Activated T-helper 2 cell treated with anti-CD3 and anti-CD28 coated beads, Interferon-gamma antibody, Interleukin-2, Interleukin-4, amounts not matched to agents 10 μg/mL and 5 μg/mL and 100 μg/mL, durations not matched to agents 14 hours and 24 hours and 36 hours (primary cell): Measurements from ENCODE around the gene PACSIN2. TPM values are rescaled to one million over a fixed set of nuclear protein-coding genes. Genes with fewer than 3 reads are reported as not detected.
"Not testable (repeated sequence)": the region's sequence is repeated elsewhere in the genome, so short reads cannot be mapped to it uniquely, and the experiment has no call there.

Experiments used
- DNase-seq: peaks from one replicate; pipeline ENCODE4 v3.0.0; 2021; ENCODE audit warnings: low spot score
- H3K27ac Mint-ChIP-seq: one replicate; pipeline ENCODE4 v1.8.0; 2021; ENCODE audit warnings: mixed read lengths
- H3K27me3 Mint-ChIP-seq: one replicate; pipeline ENCODE4 v1.8.0; 2021; ENCODE audit warnings: low read depth, mixed read lengths
- H3K36me3 Mint-ChIP-seq: one replicate; pipeline ENCODE4 v1.8.0; 2021; ENCODE audit warnings: low read depth, mixed read lengths
- H3K4me1 Mint-ChIP-seq: one replicate; pipeline ENCODE4 v1.8.0; 2021; ENCODE audit warnings: low read depth, mixed read lengths
- H3K4me3 Mint-ChIP-seq: one replicate; pipeline ENCODE4 v1.8.0; 2021; ENCODE audit warnings: low read depth, mild to moderate bottlenecking, moderate library complexity, mixed read lengths
- H3K9me3 Mint-ChIP-seq: one replicate; pipeline ENCODE4 v1.8.0; 2021; ENCODE audit warnings: mixed read lengths
- intact Hi-C: fragments of 100-400 bp; cut with micrococcal nuclease; formaldehyde crosslinking; loops from one replicate; pipeline ENCODE4 v1.15.1; 2023
- total RNA-seq: library from RNA; stranded (reverse); gene quantifications from 2 replicates; pipeline ENCODE4 v1.2.3, GENCODE V29; 2022

PACSIN2 gene
- total RNA-seq, 1 donor from 2014 or later, result 30.8 TPM

DNA sequence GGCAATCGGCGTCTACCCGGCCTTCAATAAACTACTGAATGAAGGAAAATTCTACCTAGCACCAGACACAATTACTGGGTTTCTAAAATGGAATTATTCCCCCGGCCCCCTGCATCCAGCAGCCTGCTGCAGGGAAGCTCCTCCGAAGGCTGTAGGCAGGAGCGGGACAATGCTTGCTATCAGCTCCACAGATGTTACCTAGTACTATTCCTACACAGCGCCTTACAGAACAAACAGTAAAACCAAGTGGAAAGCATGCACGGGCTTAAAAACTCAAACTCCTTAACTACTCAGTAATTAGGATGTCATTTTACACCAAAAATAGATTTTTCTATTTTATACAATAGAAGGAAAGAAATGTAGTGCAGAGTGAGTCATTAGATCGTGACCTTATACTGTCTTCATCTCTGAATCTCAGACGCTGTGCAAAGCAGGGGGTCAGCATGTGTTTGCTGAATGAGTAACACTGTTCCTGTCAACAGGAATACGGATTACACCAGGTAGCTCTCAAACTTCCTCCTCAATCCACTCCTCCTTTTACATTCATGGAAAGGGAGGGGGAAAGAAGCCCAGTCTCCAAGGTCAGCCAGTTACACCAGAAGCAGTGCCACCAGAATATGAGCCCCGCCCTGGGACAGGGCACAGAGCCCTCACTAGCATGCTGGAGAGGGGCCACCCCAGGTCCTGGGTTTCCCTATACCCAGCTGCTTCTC lies 74.9 kb downstream of the PACSIN2 start:
- DNase-seq, result no peak
- intact Hi-C loops, result loop anchor here (10.0 kb wide), 1 partner anchor 75 kb away; no protein-coding TSS in a partner anchor
- Mint-ChIP-seq H3K4me1 (peaks cover 20% of the 10 kb centered on the region), H3K36me3 (no peaks in the 10 kb centered on the region), H3K27ac (no peak overlapping the region), H3K9me3 (no peaks in the 10 kb centered on the region), H3K4me3 (no peak overlapping the region), H3K27me3 (no peaks in the 10 kb centered on the region)

DNA sequence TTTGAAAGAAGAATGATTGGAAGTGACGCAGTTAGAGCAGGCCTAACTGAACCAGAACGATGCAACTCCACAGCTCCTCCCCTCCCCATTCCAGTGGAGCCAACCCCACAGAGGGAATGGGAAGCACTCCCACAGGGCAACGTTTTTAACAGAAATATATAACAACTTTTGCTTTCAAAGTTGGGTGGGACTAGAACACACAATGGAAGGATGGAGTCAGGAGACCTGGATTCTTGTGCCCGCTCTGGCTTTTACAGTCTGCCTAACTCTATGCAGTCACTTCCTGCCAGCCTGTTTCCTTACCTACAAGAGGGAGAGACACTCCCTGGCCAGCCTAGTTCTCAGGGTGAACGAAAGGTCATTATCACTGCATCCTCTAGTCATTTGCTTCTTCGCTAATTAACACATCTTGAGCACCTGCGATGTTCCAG lies 75.5 kb downstream of the PACSIN2 start:
- Mint-ChIP-seq H3K27me3 (no peaks in the 10 kb centered on the region), H3K9me3 (no peaks in the 10 kb centered on the region), H3K36me3 (no peaks in the 10 kb centered on the region), H3K4me1 (peaks cover 23% of the 10 kb centered on the region), H3K27ac (no peak overlapping the region), H3K4me3 (no peak overlapping the region)
- DNase-seq, result no peak
- intact Hi-C loops, result loop anchor here (10.0 kb wide), 1 partner anchor 75 kb away; no protein-coding TSS in a partner anchor

DNA sequence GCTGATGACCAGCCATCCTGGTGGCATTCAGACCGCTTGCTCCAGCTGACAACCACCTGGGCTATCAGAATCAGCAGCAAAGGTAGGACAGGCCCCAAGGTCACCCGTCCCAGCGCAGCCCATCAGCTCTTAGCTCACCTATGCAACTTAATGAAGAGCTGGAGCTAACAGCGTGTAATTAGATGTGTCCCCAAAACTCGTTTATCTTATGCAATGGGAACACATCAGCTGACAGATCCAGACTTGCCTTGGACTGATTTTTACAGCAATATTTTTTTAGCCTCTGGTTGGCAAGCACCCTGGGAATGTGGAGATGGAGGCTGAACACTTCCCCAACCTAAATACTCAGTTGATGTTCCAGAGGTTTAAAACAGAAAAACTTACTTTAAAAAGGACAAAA lies 76.0 kb downstream of the PACSIN2 start:
- DNase-seq, result no peak
- Mint-ChIP-seq H3K9me3 (no peaks in the 10 kb centered on the region), H3K36me3 (no peaks in the 10 kb centered on the region), H3K4me1 (peaks cover 26% of the 10 kb centered on the region), H3K27ac (no peak overlapping the region), H3K4me3 (no peak overlapping the region), H3K27me3 (no peaks in the 10 kb centered on the region)
- intact Hi-C loops, result loop anchor here (10.0 kb wide), 1 partner anchor 74 kb away; no protein-coding TSS in a partner anchor

DNA sequence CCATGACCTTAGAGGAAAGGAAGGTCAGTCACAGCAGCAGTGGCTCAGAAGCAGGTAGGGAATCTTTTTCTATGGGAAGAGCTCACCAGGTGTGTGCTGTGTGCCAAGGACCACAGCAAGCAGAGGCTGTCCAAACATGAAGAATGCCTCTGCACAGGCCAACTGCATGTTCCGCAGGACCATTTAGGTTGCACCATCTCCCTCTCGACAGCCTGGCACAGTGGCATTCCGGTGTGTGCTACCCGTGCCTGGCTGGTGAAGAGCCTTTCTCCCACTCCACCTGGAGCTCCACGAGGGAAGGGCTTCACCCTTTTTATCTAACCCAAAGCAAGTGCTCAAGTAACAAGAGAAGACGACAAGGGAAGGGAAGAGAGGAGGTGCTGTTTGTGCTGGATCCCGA lies 76.5 kb downstream of the PACSIN2 start:
- Mint-ChIP-seq H3K4me1 (peaks cover 31% of the 10 kb centered on the region), H3K4me3 (no peak overlapping the region), H3K36me3 (no peaks in the 10 kb centered on the region), H3K9me3 (no peaks in the 10 kb centered on the region), H3K27ac (no peak overlapping the region), H3K27me3 (no peaks in the 10 kb centered on the region)
- intact Hi-C loops, result loop anchor here (10.0 kb wide), 1 partner anchor 74 kb away; no protein-coding TSS in a partner anchor
- DNase-seq, result no peak

DNA sequence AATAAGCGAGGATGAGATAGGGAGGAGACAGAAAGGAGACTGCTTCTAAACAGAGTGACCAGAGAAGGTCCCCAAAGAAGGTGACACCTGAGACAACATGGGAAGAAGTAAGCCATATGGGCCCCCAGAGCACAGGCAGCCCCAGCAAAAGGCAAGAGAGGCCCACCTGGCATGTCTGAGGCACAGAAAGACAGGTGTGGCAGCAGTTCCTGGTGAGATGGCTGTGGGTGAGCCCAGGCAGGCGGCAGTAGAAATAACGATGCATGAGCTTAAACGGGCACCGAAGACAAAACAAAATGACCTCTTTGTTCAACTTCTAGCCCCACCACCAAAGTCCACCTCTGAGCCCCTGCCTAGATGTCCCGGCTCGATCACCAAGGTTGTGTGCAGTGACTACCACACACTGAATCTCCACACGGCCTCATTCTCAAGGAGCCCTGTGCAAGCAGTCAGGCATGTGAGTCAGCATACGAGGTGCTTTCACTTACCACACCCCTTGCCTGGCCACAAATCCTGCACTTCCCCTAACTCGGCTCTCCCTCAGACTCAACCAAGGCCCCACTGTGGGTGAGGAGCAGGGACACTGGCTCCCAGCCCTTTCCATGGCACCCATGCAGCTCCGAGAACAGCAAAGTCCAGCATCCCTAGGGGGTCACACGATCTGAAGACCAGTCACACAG lies 77.6 kb downstream of the PACSIN2 start:
- Mint-ChIP-seq H3K4me1 (peaks cover 37% of the 10 kb centered on the region), H3K36me3 (no peaks in the 10 kb centered on the region), H3K9me3 (no peaks in the 10 kb centered on the region), H3K27me3 (no peaks in the 10 kb centered on the region), H3K27ac (no peak overlapping the region), H3K4me3 (no peak overlapping the region)
- intact Hi-C loops, result loop anchor here (2.0 to 10.0 kb wide), 2 partner anchors 27 to 73 kb away; no protein-coding TSS in a partner anchor
- DNase-seq, result peak; percentile 21

- not testable (repeated sequence) for H3K4me3 Mint-ChIP-seq, H3K27ac Mint-ChIP-seq, DNase-seq, H3K36me3 Mint-ChIP-seq, H3K27me3 Mint-ChIP-seq, H3K9me3 Mint-ChIP-seq
- intact Hi-C loops, result loop anchor here (2.0 to 10.0 kb wide), 2 partner anchors 28 to 72 kb away; no protein-coding TSS in a partner anchor
- H3K4me1 Mint-ChIP-seq, result peaks cover 44% of the 10 kb centered on the region
These were observed 78.3 kb downstream of the PACSIN2 start for GRCh38 chr22:42936680-42937079.

GRCh38 chr22:42934338-42934737 lies 80.6 kb downstream of the PACSIN2 start:
- intact Hi-C loops, result loop anchor here (5.0 to 10.0 kb wide), 2 partner anchors 68 to 70 kb away; no protein-coding TSS in a partner anchor
- Mint-ChIP-seq H3K27ac (peak overlapping the region; percentile 83), H3K27me3 (no peaks in the 10 kb centered on the region), H3K4me3 (no peak overlapping the region), H3K4me1 (peaks cover 48% of the 10 kb centered on the region), H3K9me3 (no peaks in the 10 kb centered on the region), H3K36me3 (no peaks in the 10 kb centered on the region)
- DNase-seq, result no peak

- no peaks in the 10 kb centered on the region for H3K36me3 Mint-ChIP-seq
- H3K27me3 Mint-ChIP-seq, result no peaks in the 10 kb centered on the region
- peaks cover 50% of the 10 kb centered on the region for H3K4me1 Mint-ChIP-seq
- intact Hi-C loops, result loop anchor here (1.0 to 10.0 kb wide), 3 partner anchors 69 to 82 kb away; partner anchors contain the start of gene PACSIN2
- no peak for DNase-seq
- H3K27ac Mint-ChIP-seq, result peak overlapping the region; percentile 83
- H3K4me3 Mint-ChIP-seq, result peak overlapping the region; percentile 37
- no peaks in the 10 kb centered on the region for H3K9me3 Mint-ChIP-seq
These were observed 81.4 kb downstream of the PACSIN2 start for GRCh38 chr22:42933485-42934091.

- Mint-ChIP-seq H3K27ac (peak overlapping the region; percentile 83), H3K27me3 (no peaks in the 10 kb centered on the region), H3K36me3 (no peaks in the 10 kb centered on the region), H3K4me3 (peak overlapping the region; percentile 37), H3K4me1 (peaks cover 50% of the 10 kb centered on the region), H3K9me3 (no peaks in the 10 kb centered on the region)
- no peak for DNase-seq
- intact Hi-C loops, result loop anchor here (1.0 to 10.0 kb wide), 3 partner anchors 68 to 82 kb away; partner anchors contain the start of gene PACSIN2
These were observed 82.0 kb downstream of the PACSIN2 start for GRCh38 chr22:42932857-42933484.

- no peaks in the 10 kb centered on the region for H3K27me3 Mint-ChIP-seq
- no peaks in the 10 kb centered on the region for H3K9me3 Mint-ChIP-seq
- H3K27ac Mint-ChIP-seq, result peak overlapping the region; percentile 58
- intact Hi-C loops, result loop anchor here (5.0 to 10.0 kb wide), 2 partner anchors 67 to 70 kb away; no protein-coding TSS in a partner anchor
- H3K36me3 Mint-ChIP-seq, result no peaks in the 10 kb centered on the region
- H3K4me1 Mint-ChIP-seq, result peaks cover 43% of the 10 kb centered on the region
- no peak overlapping the region for H3K4me3 Mint-ChIP-seq
- DNase-seq, result no peak
These were observed 82.8 kb downstream of the PACSIN2 start for GRCh38 chr22:42932197-42932519.

GRCh38 chr22:42931421-42932196 lies 83.3 kb downstream of the PACSIN2 start:
- no peak for DNase-seq
- Mint-ChIP-seq H3K9me3 (no peaks in the 10 kb centered on the region), H3K4me3 (no peak overlapping the region), H3K27me3 (no peaks in the 10 kb centered on the region), H3K4me1 (peaks cover 39% of the 10 kb centered on the region), H3K36me3 (no peaks in the 10 kb centered on the region), H3K27ac (peak overlapping the region; percentile 50)
- intact Hi-C loops, result loop anchor here (5.0 to 10.0 kb wide), 2 partner anchors 67 to 71 kb away; no protein-coding TSS in a partner anchor
